Karpas-422 (cell line): ENCODE results near the gene ZMIZ1. TPM values are rescaled to one million over a fixed set of nuclear protein-coding genes. Genes with fewer than 3 reads are reported as not detected.

Experiments
- DNase-seq: peaks from one replicate; pipeline ENCODE4 v3.0.0-alpha.2; 2015
- H2AFZ ChIP-seq: fragments of 200-600 bp; sonication (generic); 2 replicates; pipeline ENCODE4 v1.6.1; 2014; ENCODE audit warnings: antibody characterized with exemption, low read length, mixed read lengths
- H3K27ac ChIP-seq: fragments of 200-600 bp; sonication (generic); 2 replicates; pipeline ENCODE4 v1.5.1; 2014; ENCODE audit warnings: mild to moderate bottlenecking, low read length, moderate library complexity
- H3K27me3 ChIP-seq: fragments of 200-600 bp; sonication (generic); 2 replicates; pipeline ENCODE4 v1.6.1; 2014; ENCODE audit warnings: low read length, mixed read lengths
- H3K36me3 ChIP-seq: fragments of 200-600 bp; sonication (generic); 2 replicates; pipeline ENCODE4 v1.6.1; 2014; ENCODE audit warnings: low read length, mixed read lengths; ENCODE audit not compliant: insufficient read depth
- H3K4me1 ChIP-seq: fragments of 200-600 bp; sonication (generic); 2 replicates; pipeline ENCODE4 v1.6.1; 2014; ENCODE audit warnings: mild to moderate bottlenecking, low read length, mixed read lengths
- H3K4me2 ChIP-seq: fragments of 200-600 bp; sonication (generic); 2 replicates; pipeline ENCODE4 v1.6.1; 2014; ENCODE audit warnings: low read length, low read depth, mild to moderate bottlenecking; ENCODE audit not compliant: poor library complexity, severe bottlenecking
- H3K4me3 ChIP-seq: fragments of 200-600 bp; sonication (generic); 2 replicates; pipeline ENCODE4 v1.5.1; 2014; ENCODE audit warnings: mild to moderate bottlenecking, antibody characterized with exemption, low read length, mixed read lengths
- H3K79me2 ChIP-seq: fragments of 200-600 bp; sonication (generic); 2 replicates; pipeline ENCODE4 v1.6.1; 2014; ENCODE audit warnings: mild to moderate bottlenecking, low read length, mixed read lengths
- H3K9ac ChIP-seq: fragments of 200-600 bp; sonication (generic); 2 replicates; pipeline ENCODE4 v1.6.0; 2014; ENCODE audit warnings: low read length
- H3K9me2 ChIP-seq: fragments of 200-600 bp; sonication (generic), shearing (Covaris generic); replicated peaks from 2 replicates; pipeline ENCODE4 v1.6.0; 2014; ENCODE audit warnings: mild to moderate bottlenecking, low read length, moderate library complexity; ENCODE audit not compliant: insufficient read depth
- H3K9me3 ChIP-seq: fragments of 300-700, 200-600 bp; sonication (generic); 2 replicates; pipeline ENCODE4 v1.6.1; 2014; ENCODE audit warnings: low read length, mixed read lengths
- H4K20me1 ChIP-seq: fragments of 200-600 bp; sonication (generic); 2 replicates; pipeline ENCODE4 v1.6.1; 2014; ENCODE audit warnings: mild to moderate bottlenecking, antibody characterized with exemption, low read length, low read depth; ENCODE audit not compliant: insufficient read depth
- total RNA-seq: library from RNA; depleted of rRNA; stranded (reverse); fragments of >200 nt; shearing (Covaris generic); gene quantifications from 2 replicates; pipeline ENCODE4 v1.2.3, GENCODE V29; 2014; ENCODE audit warnings: low replicate concordance

Gene ZMIZ1
- total RNA-seq, 1 experiment from 2014 or later: 73.1 TPM

DNA sequence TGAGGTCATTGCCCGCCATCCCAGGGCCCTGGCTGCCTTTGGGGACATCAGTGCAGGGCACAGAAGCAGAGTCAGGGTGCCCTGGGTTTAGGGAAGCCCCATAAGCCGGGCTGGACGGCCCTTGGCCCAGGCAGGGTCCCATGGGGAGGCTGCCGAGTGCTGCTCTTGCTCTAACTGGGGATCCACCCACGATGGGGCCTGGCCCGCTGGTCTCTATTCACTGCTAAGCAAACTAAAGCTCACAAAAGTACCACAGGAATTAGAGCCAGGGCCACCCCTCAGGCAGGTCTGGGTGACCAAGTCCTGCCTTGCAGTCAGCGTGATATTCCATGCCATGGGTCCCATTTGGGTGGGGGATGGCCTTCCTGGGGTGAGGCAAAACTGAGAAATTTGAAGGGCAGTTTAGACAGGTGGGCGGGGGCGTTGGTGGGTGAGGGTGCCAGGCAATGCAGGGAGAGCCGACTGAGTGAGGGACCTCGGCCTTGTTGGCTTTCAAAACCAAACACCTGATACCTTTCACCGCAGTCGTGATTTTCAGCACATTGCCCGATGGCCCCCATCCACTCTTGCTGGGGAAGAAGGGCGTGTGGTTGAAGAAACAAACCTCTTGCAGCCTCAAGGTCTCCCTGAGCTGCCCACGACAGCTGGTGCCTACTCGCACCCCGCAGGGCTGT lies 185.7 kb downstream of the ZMIZ1 start:
- Histone ChIP-seq H3K27ac (peak overlapping the region; percentile 96), H3K9ac (peak overlapping the region; percentile 95), H3K4me2 (peak overlapping the region; percentile 93), H3K9me2 (no peaks in the 10 kb centered on the region), H4K20me1 (peaks cover 22% of the 10 kb centered on the region; the same call in 1 of the 2 replicates), H3K4me1 (peaks cover 100% of the 10 kb centered on the region), H3K27me3 (no peaks in the 10 kb centered on the region), H3K4me3 (no peak overlapping the region), H2AFZ (no peak overlapping the region), H3K9me3 (no peaks in the 10 kb centered on the region), H3K36me3 (no peaks in the 10 kb centered on the region), H3K79me2 (peaks cover 100% of the 10 kb centered on the region)
- DNase-seq: no peak

DNA sequence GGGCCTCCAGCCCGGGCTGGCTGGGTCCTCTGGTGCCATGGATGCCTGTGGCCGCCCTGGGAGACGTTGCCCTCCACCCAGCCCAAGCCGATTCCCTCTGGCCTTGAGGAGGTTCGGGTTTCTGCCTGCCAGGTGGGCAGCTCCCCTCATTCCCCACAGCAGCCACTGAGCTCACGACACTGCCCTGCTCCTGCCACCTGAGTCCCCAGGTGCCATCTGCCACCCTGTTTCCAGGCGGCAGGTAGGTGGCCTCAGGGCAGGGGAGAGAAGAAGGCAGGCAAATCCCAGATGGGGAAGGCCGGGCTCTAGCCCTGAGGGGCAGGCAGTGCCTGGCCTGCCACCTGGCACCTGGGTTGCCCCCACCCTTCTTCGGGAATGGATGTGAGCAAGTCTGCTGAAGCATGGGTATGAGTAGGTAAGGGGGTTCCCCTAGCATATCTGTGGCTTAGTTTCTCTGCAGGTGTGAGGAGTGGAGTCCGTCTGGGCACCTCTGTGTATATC lies 186.3 kb downstream of the ZMIZ1 start:
- H3K27me3 ChIP-seq: no peaks in the 10 kb centered on the region
- peaks cover 100% of the 10 kb centered on the region for H3K79me2 ChIP-seq
- peaks cover 100% of the 10 kb centered on the region for H3K4me1 ChIP-seq
- no peak overlapping the region for H2AFZ ChIP-seq
- H3K9ac ChIP-seq: peak overlapping the region; percentile 23; the same call in 1 of the 2 replicates
- no peak overlapping the region for H3K4me3 ChIP-seq
- no peak for DNase-seq
- H3K4me2 ChIP-seq: no peak overlapping the region
- H4K20me1 ChIP-seq: peaks cover 22% of the 10 kb centered on the region; the same call in 1 of the 2 replicates
- H3K27ac ChIP-seq: peak overlapping the region; percentile 96
- no peaks in the 10 kb centered on the region for H3K9me3 ChIP-seq
- H3K9me2 ChIP-seq: no peaks in the 10 kb centered on the region
- no peaks in the 10 kb centered on the region for H3K36me3 ChIP-seq

DNA sequence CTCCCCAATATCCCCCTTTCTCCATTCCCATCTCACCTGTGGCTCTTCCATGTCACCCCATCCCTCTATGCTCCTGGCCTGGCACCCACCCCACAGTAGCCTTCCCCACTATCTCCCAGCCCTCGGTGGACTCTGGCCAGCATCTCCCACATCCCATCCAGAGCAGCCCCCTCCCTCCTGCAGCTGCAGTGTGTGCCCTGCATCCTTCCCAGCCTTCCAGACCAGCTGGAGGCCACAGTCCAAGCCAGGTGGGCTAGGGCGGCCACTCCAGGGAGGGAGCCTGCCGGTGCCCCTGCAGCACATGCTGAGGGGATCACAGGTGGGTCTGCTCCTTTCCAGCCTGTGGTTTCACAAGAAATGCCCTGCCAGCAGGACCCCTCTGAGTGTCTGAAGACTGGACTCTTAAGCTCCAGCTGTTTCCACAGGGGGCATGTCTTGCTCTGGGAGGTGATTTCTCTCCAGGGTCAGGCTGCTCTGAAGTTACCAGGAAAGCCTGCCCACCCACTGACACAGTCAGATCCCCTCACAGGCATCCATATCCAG lies 187.6 kb downstream of the ZMIZ1 start:
- peaks cover 22% of the 10 kb centered on the region; the same call in 1 of the 2 replicates for H4K20me1 ChIP-seq
- H3K79me2 ChIP-seq: peaks cover 100% of the 10 kb centered on the region
- peak overlapping the region; percentile 96 for H3K27ac ChIP-seq
- H3K27me3 ChIP-seq: no peaks in the 10 kb centered on the region
- no peak overlapping the region for H3K4me2 ChIP-seq
- no peak overlapping the region for H3K9ac ChIP-seq
- H3K36me3 ChIP-seq: no peaks in the 10 kb centered on the region
- H2AFZ ChIP-seq: no peak overlapping the region
- no peaks in the 10 kb centered on the region for H3K9me2 ChIP-seq
- no peak for DNase-seq
- no peaks in the 10 kb centered on the region for H3K9me3 ChIP-seq
- H3K4me3 ChIP-seq: no peak overlapping the region
- H3K4me1 ChIP-seq: peaks cover 100% of the 10 kb centered on the region

DNA sequence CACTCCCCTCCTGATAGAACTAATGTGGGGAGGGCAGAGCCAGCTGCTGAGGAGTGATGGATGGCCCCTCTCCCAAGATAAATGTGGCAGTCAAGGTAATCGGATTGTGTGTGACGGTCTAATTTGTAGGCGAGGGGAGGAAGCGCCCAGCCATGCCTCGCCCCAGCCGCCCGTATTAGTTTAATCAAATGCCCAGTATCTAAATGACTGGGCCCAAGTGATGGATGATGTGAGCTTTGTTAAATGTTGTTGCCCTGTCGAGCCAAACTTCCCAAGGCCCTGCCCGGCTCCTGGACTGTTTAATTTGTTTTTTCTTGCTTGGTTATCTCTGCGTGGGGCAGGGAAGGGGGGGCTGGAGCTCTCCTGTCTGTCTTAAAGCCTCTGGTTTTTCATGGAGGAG lies 190.1 kb downstream of the ZMIZ1 start:
- H3K27me3 ChIP-seq: no peaks in the 10 kb centered on the region
- H3K79me2 ChIP-seq: peaks cover 98% of the 10 kb centered on the region
- no peaks in the 10 kb centered on the region for H3K9me3 ChIP-seq
- no peaks in the 10 kb centered on the region for H3K36me3 ChIP-seq
- peaks cover 100% of the 10 kb centered on the region for H3K4me1 ChIP-seq
- peaks cover 15% of the 10 kb centered on the region; the same call in 1 of the 2 replicates for H4K20me1 ChIP-seq
- peak overlapping the region; percentile 83 for H3K4me2 ChIP-seq
- H3K4me3 ChIP-seq: no peak overlapping the region; the same call in 1 of the 2 replicates
- no peak overlapping the region for H2AFZ ChIP-seq
- no peak for DNase-seq
- H3K27ac ChIP-seq: peak overlapping the region; percentile 96
- no peaks in the 10 kb centered on the region for H3K9me2 ChIP-seq
- H3K9ac ChIP-seq: peak overlapping the region; percentile 28

DNA sequence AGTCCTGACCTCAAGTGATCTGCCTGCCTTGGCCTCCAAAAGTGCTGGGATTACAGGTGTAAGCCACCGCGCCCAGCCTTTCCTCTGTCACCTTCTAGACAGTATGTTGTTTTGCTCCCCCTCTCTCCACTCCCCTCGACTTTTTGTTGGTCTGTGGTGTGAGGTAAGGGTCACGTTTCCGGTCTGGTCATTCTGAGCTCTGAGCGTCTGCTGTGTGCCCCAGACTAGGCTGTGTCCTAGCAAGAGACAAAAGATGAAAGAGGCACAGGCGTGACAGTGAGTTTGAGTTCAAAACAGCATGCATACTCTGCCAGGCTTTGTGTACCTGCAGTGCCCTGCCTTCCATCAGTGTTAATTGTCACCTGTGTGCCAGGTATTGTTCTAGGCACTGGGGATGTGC lies 191.1 kb downstream of the ZMIZ1 start:
- peaks cover 15% of the 10 kb centered on the region; the same call in 1 of the 2 replicates for H4K20me1 ChIP-seq
- H3K27ac ChIP-seq: peak overlapping the region; percentile 96
- peaks cover 98% of the 10 kb centered on the region for H3K79me2 ChIP-seq
- peaks cover 100% of the 10 kb centered on the region for H3K4me1 ChIP-seq
- DNase-seq: peak; percentile 53
- H3K27me3 ChIP-seq: no peaks in the 10 kb centered on the region
- no peaks in the 10 kb centered on the region for H3K36me3 ChIP-seq
- no peak overlapping the region for H2AFZ ChIP-seq
- peak overlapping the region; percentile 62; the same call in 1 of the 2 replicates for H3K4me3 ChIP-seq
- peak overlapping the region; percentile 83 for H3K4me2 ChIP-seq
- H3K9me3 ChIP-seq: no peaks in the 10 kb centered on the region
- no peaks in the 10 kb centered on the region for H3K9me2 ChIP-seq
- H3K9ac ChIP-seq: peak overlapping the region; percentile 74

DNA sequence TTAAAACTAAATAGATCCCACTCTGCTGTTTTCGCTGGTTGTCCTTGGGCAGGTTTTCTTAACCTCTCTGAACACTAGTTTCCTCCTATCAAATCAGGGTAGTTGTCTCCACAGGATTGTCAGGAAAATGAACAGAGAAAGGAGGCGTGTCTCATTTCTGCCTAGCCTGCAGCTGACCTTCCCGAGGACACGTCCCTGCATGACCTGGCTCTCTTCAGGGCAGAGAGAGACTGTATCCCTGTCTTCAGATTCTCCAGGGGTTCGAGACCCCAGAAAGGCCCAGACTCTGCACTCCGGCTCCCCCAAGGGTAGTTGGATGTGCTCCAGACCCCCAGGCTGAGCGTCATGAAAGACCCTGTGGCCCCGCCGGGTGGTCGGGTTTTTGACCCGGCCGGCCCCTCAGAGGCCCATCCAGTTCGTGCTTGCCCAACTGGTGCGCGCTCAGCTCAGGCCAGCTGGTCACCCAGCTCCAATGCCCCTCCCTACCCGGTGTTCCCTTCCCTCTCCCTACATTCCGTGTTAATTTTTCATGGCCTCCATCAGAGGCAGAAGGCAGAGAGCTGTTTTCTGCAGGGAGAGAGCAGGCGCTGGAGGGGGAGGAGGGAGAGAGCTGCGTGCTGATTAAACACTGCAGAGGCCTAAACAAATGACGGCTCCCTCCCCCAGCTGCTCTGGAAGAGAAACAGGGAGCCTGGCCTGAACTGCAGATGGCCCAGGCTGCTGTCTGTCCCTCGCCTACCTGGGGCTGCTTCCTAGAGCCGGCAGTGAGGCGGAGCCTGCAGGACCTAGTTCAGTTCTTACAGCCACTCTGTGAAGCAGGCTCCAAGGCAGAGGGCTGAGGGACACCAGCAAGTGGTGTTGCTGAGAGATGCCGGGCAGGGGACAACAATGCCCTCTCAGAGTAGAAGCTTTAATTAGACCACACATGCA lies 192.3 kb downstream of the ZMIZ1 start:
- Histone ChIP-seq H2AFZ (no peak overlapping the region), H3K79me2 (peaks cover 98% of the 10 kb centered on the region), H4K20me1 (peaks cover 7% of the 10 kb centered on the region; the same call in 1 of the 2 replicates), H3K4me3 (peak overlapping the region; percentile 62), H3K4me1 (peaks cover 100% of the 10 kb centered on the region), H3K4me2 (peak overlapping the region; percentile 83), H3K27ac (peak overlapping the region; percentile 96), H3K9me3 (no peaks in the 10 kb centered on the region), H3K9ac (peak overlapping the region; percentile 74), H3K9me2 (no peaks in the 10 kb centered on the region), H3K27me3 (no peaks in the 10 kb centered on the region), H3K36me3 (no peaks in the 10 kb centered on the region)
- DNase-seq: peak; percentile 80

DNA sequence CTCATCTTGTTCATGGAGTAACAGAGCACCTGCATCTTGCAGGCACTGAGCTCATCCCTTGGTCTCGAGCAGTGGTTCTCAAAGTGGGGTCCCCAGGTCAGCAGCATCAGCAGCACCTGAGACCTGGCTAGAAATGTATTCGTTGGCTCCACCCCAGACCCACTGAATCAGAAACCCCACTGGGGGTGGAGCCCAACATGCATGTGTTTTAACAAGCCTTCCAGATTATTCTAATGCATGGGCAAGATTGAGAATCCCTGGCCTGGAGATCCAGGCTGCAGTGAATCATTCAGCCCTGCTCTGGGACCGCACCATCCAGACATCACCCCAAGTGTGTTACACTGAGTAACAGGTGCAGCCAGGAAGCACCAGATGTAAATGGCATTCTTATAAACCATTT lies 193.4 kb downstream of the ZMIZ1 start:
- peaks cover 98% of the 10 kb centered on the region for H3K79me2 ChIP-seq
- no peaks in the 10 kb centered on the region for H3K9me3 ChIP-seq
- no peak overlapping the region for H2AFZ ChIP-seq
- H3K4me3 ChIP-seq: peak overlapping the region; percentile 62; the same call in 1 of the 2 replicates
- H3K9me2 ChIP-seq: no peaks in the 10 kb centered on the region
- peak overlapping the region; percentile 83 for H3K4me2 ChIP-seq
- H3K9ac ChIP-seq: peak overlapping the region; percentile 74
- H3K36me3 ChIP-seq: no peaks in the 10 kb centered on the region
- peak; percentile 70 for DNase-seq
- peaks cover 7% of the 10 kb centered on the region; the same call in 1 of the 2 replicates for H4K20me1 ChIP-seq
- H3K27ac ChIP-seq: peak overlapping the region; percentile 96
- no peaks in the 10 kb centered on the region for H3K27me3 ChIP-seq
- peaks cover 100% of the 10 kb centered on the region for H3K4me1 ChIP-seq
